Immature natural killer cell (primary cell): ENCODE measurements around the gene RAB6B. TPM values are rescaled to one million over a fixed set of nuclear protein-coding genes. Genes with fewer than 3 reads are reported as not detected.

Source experiments
- DNase-seq, 3 donors: peaks; one replicate each; pipeline ENCODE4 v3.0.0; 2022; ENCODE audit warnings: mixed read lengths in 1 of 3
- H3K27ac Mint-ChIP-seq, 6 donors: one replicate each; pipeline ENCODE4 v1.8.0; 2020; ENCODE audit warnings: mixed read lengths in 6 of 6, mild to moderate bottlenecking in 5 of 6, inconsistent platforms in 4 of 6, moderate library complexity in 3 of 6
- H3K27me3 Mint-ChIP-seq, 3 donors: one replicate each; pipeline ENCODE4 v1.8.0; 2020 to 2021; ENCODE audit warnings: low read depth in 3 of 3, mild to moderate bottlenecking in 3 of 3, mixed read lengths in 3 of 3, moderate library complexity in 3 of 3, inconsistent platforms in 1 of 3
- H3K36me3 Mint-ChIP-seq, 3 donors: one replicate each; pipeline ENCODE4 v1.8.0; 2020; ENCODE audit warnings: mixed read lengths in 3 of 3, inconsistent platforms in 2 of 3, mild to moderate bottlenecking in 2 of 3
- H3K4me1 Mint-ChIP-seq, 2 donors: one replicate each; pipeline ENCODE4 v1.8.0; 2020; ENCODE audit warnings: inconsistent platforms in 2 of 2, mild to moderate bottlenecking in 2 of 2, mixed read lengths in 2 of 2, moderate library complexity in 1 of 2
- H3K4me3 Mint-ChIP-seq, 5 donors: one replicate each; pipeline ENCODE4 v1.8.0; 2020; ENCODE audit warnings: mild to moderate bottlenecking in 5 of 5, mixed read lengths in 5 of 5, inconsistent platforms in 3 of 5, moderate library complexity in 3 of 5
- H3K9me3 Mint-ChIP-seq, 6 donors: one replicate each; pipeline ENCODE4 v1.8.0; 2020; ENCODE audit warnings: mild to moderate bottlenecking in 6 of 6, mixed read lengths in 6 of 6, inconsistent platforms in 4 of 6, moderate library complexity in 3 of 6
- polyA plus RNA-seq, 3 donors: library from polyadenylated mRNA; unstranded; fragments of 300-500 nt; fragmentation: Illumina TruSeq; gene quantifications; one replicate each; pipeline ENCODE4 v1.2.3, GENCODE V29; 2021

Gene RAB6B
- polyA plus RNA-seq, 3 donors from 2014 or later, result 0.46 to 0.53 TPM; not detected in 1

- Mint-ChIP-seq H3K27me3 (peaks cover 0 to 5% (median 2%) of the 10 kb centered on the region in 3 donors), H3K27ac (no peak overlapping the region), H3K4me3 (no peak overlapping the region), H3K36me3 (no peaks in the 10 kb centered on the region), H3K9me3 (no peaks in the 10 kb centered on the region), H3K4me1 (peaks cover 18 to 20% of the 10 kb centered on the region in 2 donors)
- DNase-seq, result no peak
Measured at GRCh38 chr3:133886031-133886722, 9.5 kb downstream of the RAB6B start.

- DNase-seq, result no peak
- Mint-ChIP-seq H3K4me1 (peaks cover 18 to 26% of the 10 kb centered on the region in 2 donors), H3K4me3 (no peak overlapping the region), H3K27me3 (peaks cover 0 to 5% (median 2%) of the 10 kb centered on the region in 3 donors), H3K27ac (no peak overlapping the region), H3K9me3 (no peaks in the 10 kb centered on the region), H3K36me3 (no peaks in the 10 kb centered on the region)
Measured at GRCh38 chr3:133884887-133885711, 10.6 kb downstream of the RAB6B start.

GRCh38 chr3:133884054-133884886, 11.4 kb downstream of the RAB6B start:
- Mint-ChIP-seq H3K9me3 (no peaks in the 10 kb centered on the region), H3K4me1 (peaks cover 18 to 26% of the 10 kb centered on the region in 2 donors), H3K4me3 (no peak overlapping the region), H3K27ac (no peak overlapping the region), H3K36me3 (no peaks in the 10 kb centered on the region), H3K27me3 (peaks cover 0 to 5% (median 2%) of the 10 kb centered on the region in 3 donors)
- DNase-seq, result no peak

GRCh38 chr3:133883641-133884040, 12.0 kb downstream of the RAB6B start:
- no peaks in the 10 kb centered on the region for H3K36me3 Mint-ChIP-seq
- H3K9me3 Mint-ChIP-seq, result peaks cover 0 to 4% (median 0%) of the 10 kb centered on the region in 6 donors
- H3K4me1 Mint-ChIP-seq, result peaks cover 18 to 26% of the 10 kb centered on the region in 2 donors
- no peak for DNase-seq
- H3K4me3 Mint-ChIP-seq, result peak overlapping the region in 1 of 5 donors; percentile 46
- peak overlapping the region in 2 of 6 donors; percentile 1 to 7 for H3K27ac Mint-ChIP-seq
- H3K27me3 Mint-ChIP-seq, result peaks cover 0 to 5% (median 2%) of the 10 kb centered on the region in 3 donors

GRCh38 chr3:133882986-133883586, 12.6 kb downstream of the RAB6B start:
- H3K27ac Mint-ChIP-seq, result peak overlapping the region in 5 of 6 donors; percentile 7 to 79 (median 41)
- DNase-seq, result no peak

GRCh38 chr3:133881939-133882825, 13.5 kb downstream of the RAB6B start:
- H3K4me1 Mint-ChIP-seq, result peaks cover 18 to 26% of the 10 kb centered on the region in 2 donors
- peaks cover 2 to 10% (median 2%) of the 10 kb centered on the region in 3 donors for H3K27me3 Mint-ChIP-seq
- H3K9me3 Mint-ChIP-seq, result peaks cover 0 to 14% (median 5%) of the 10 kb centered on the region in 6 donors
- DNase-seq, result peak in 1 of 3 donors; percentile 15
- H3K4me3 Mint-ChIP-seq, result peak overlapping the region in 3 of 5 donors; percentile 12 to 33 (median 26)
- no peaks in the 10 kb centered on the region for H3K36me3 Mint-ChIP-seq
- H3K27ac Mint-ChIP-seq, result peak overlapping the region in 5 of 6 donors; percentile 20 to 79 (median 38)

More at GRCh38 chr3:133882986-133883586, 12.6 kb downstream of the RAB6B start:
- peaks cover 0 to 9% (median 3%) of the 10 kb centered on the region in 6 donors for H3K9me3 Mint-ChIP-seq
- H3K27me3 Mint-ChIP-seq, result peaks cover under 1 to 8% (median 2%) of the 10 kb centered on the region in 3 donors
- no peaks in the 10 kb centered on the region for H3K36me3 Mint-ChIP-seq
- H3K4me1 Mint-ChIP-seq, result peaks cover 18 to 26% of the 10 kb centered on the region in 2 donors
- H3K4me3 Mint-ChIP-seq, result peak overlapping the region in 2 of 5 donors; percentile 18 to 46

GRCh38 chr3:133881492-133881891, 14.2 kb downstream of the RAB6B start:
- H3K27me3 Mint-ChIP-seq, result peaks cover 5 to 10% (median 6%) of the 10 kb centered on the region in 3 donors
- peak overlapping the region in 3 of 6 donors; percentile 16 to 79 (median 65) for H3K27ac Mint-ChIP-seq
- DNase-seq, result no peak
- H3K4me1 Mint-ChIP-seq, result peaks cover 18 to 26% of the 10 kb centered on the region in 2 donors
- H3K9me3 Mint-ChIP-seq, result peaks cover 0 to 14% (median 5%) of the 10 kb centered on the region in 6 donors
- H3K36me3 Mint-ChIP-seq, result no peaks in the 10 kb centered on the region
- peak overlapping the region in 2 of 5 donors; percentile 41 to 50 for H3K4me3 Mint-ChIP-seq

GRCh38 chr3:133880886-133881455, 14.7 kb downstream of the RAB6B start:
- Mint-ChIP-seq H3K4me3 (peak overlapping the region in 2 of 5 donors; percentile 41 to 50), H3K4me1 (peaks cover 18 to 26% of the 10 kb centered on the region in 2 donors), H3K9me3 (peaks cover 0 to 14% (median 5%) of the 10 kb centered on the region in 6 donors), H3K27me3 (peaks cover 5 to 12% (median 6%) of the 10 kb centered on the region in 3 donors), H3K27ac (peak overlapping the region in 2 of 6 donors; percentile 61 to 79), H3K36me3 (no peaks in the 10 kb centered on the region)
- DNase-seq, result no peak

GRCh38 chr3:133880287-133880686, 15.4 kb downstream of the RAB6B start:
- peak in 1 of 3 donors; percentile 22 for DNase-seq
- peak overlapping the region in 1 of 5 donors; percentile 50 for H3K4me3 Mint-ChIP-seq
- H3K36me3 Mint-ChIP-seq, result no peaks in the 10 kb centered on the region
- H3K4me1 Mint-ChIP-seq, result peaks cover 18 to 26% of the 10 kb centered on the region in 2 donors
- peak overlapping the region in 2 of 6 donors; percentile 58 to 79 for H3K27ac Mint-ChIP-seq
- H3K27me3 Mint-ChIP-seq, result peaks cover 5 to 12% (median 6%) of the 10 kb centered on the region in 3 donors
- peaks cover 0 to 14% (median 5%) of the 10 kb centered on the region in 6 donors for H3K9me3 Mint-ChIP-seq

GRCh38 chr3:133878518-133878917, 17.2 kb downstream of the RAB6B start:
- peaks cover 5 to 9% (median 6%) of the 10 kb centered on the region in 3 donors for H3K27me3 Mint-ChIP-seq

GRCh38 chr3:133877221-133877620, 18.5 kb downstream of the RAB6B start:
- DNase-seq, result no peak
- Mint-ChIP-seq H3K27me3 (peaks cover 5 to 9% (median 6%) of the 10 kb centered on the region in 3 donors), H3K27ac (no peak overlapping the region), H3K9me3 (peaks cover 0 to 14% (median 5%) of the 10 kb centered on the region in 6 donors), H3K36me3 (no peaks in the 10 kb centered on the region), H3K4me1 (peaks cover 11 to 17% of the 10 kb centered on the region in 2 donors), H3K4me3 (no peak overlapping the region)

More at GRCh38 chr3:133878518-133878917, 17.2 kb downstream of the RAB6B start:
- Mint-ChIP-seq H3K36me3 (no peaks in the 10 kb centered on the region), H3K9me3 (peaks cover 0 to 14% (median 5%) of the 10 kb centered on the region in 6 donors), H3K4me3 (no peak overlapping the region), H3K27ac (no peak overlapping the region), H3K4me1 (peaks cover 18 to 26% of the 10 kb centered on the region in 2 donors)
- DNase-seq, result no peak
